GM23338 (cell line): ENCODE results near the gene SLC28A1. TPM values are rescaled to one million over a fixed set of nuclear protein-coding genes. Genes with fewer than 3 reads are reported as not detected.

ENCODE experiments used
- ATAC-seq: fragments of 200-7000 bp; cut with Tn5 transposase; 3 replicates; pipeline ENCODE4 v1.9.1; 2020
- DNase-seq: peaks from one replicate; pipeline ENCODE4 v3.0.0-alpha.2; 2015; ENCODE audit warnings: low spot score
- H2AFZ ChIP-seq: fragments of 200-600 bp; sonication (generic); 2 replicates; pipeline ENCODE4 v1.8.0; 2016; ENCODE audit warnings: antibody characterized with exemption, mild to moderate bottlenecking, moderate library complexity
- H3F3A ChIP-seq: fragments of 200-600 bp; sonication (generic); replicated peaks from 2 replicates; pipeline ENCODE4 v1.8.0; 2017; ENCODE audit warnings: antibody characterized with exemption, mixed run types, low read depth
- H3K27ac ChIP-seq: fragments of 200-600 bp; sonication (generic); 2 replicates; pipeline ENCODE4 v1.6.1; 2016; ENCODE audit warnings: low read depth
- H3K27me3 ChIP-seq: fragments of 200-600 bp; sonication (generic); 2 replicates; pipeline ENCODE4 v1.8.0; 2016; ENCODE audit warnings: mild to moderate bottlenecking, mixed run types, moderate library complexity; ENCODE audit not compliant: insufficient read depth
- H3K36me3 ChIP-seq: fragments of 200-600 bp; sonication (generic); 2 replicates; pipeline ENCODE4 v1.8.0; 2016; ENCODE audit warnings: mild to moderate bottlenecking; ENCODE audit not compliant: insufficient read depth
- H3K4me1 ChIP-seq: fragments of 200-600 bp; sonication (generic); 2 replicates; pipeline ENCODE4 v1.8.0; 2016; ENCODE audit warnings: mild to moderate bottlenecking, moderate library complexity; ENCODE audit not compliant: insufficient read depth
- H3K4me2 ChIP-seq: fragments of 200-600 bp; sonication (generic); 2 replicates; pipeline ENCODE4 v1.7.1; 2017; ENCODE audit warnings: mixed run types
- H3K4me3 ChIP-seq: fragments of 200-600 bp; sonication (generic); 2 replicates; pipeline ENCODE4 v1.6.1; 2016; ENCODE audit warnings: mixed run types
- H3K79me2 ChIP-seq: fragments of 200-600 bp; sonication (generic); replicated peaks from 2 replicates; pipeline ENCODE4 v1.8.0; 2017; ENCODE audit warnings: mild to moderate bottlenecking; ENCODE audit not compliant: insufficient read depth
- H3K9me2 ChIP-seq: fragments of 200-600 bp; sonication (generic); 2 replicates; pipeline ENCODE4 v1.8.0; 2017; ENCODE audit not compliant: insufficient read depth
- H4K20me1 ChIP-seq: fragments of 200-600 bp; sonication (generic); replicated peaks from 2 replicates; pipeline ENCODE4 v1.8.0; 2017; ENCODE audit warnings: mild to moderate bottlenecking; ENCODE audit not compliant: insufficient read depth
- H3K27ac Mint-ChIP-seq: 2 replicates; pipeline ENCODE4 v1.8.0; 2020; ENCODE audit warnings: inconsistent platforms, mild to moderate bottlenecking, moderate library complexity, mixed read lengths
- H3K27me3 Mint-ChIP-seq: 3 replicates; pipeline ENCODE4 v1.8.0; 2022; ENCODE audit warnings: low read depth, mild to moderate bottlenecking, moderate library complexity, mixed read lengths, inconsistent platforms; ENCODE audit not compliant: insufficient read depth, poor library complexity
- H3K36me3 Mint-ChIP-seq: 3 replicates; pipeline ENCODE4 v1.8.0; 2021; ENCODE audit warnings: low read depth, mild to moderate bottlenecking, inconsistent platforms, moderate library complexity, mixed read lengths
- H3K4me1 Mint-ChIP-seq: 3 replicates; pipeline ENCODE4 v1.8.0; 2020; ENCODE audit warnings: mild to moderate bottlenecking, inconsistent platforms, mixed read lengths
- H3K4me3 Mint-ChIP-seq: 3 replicates; pipeline ENCODE4 v1.8.0; 2021; ENCODE audit warnings: moderate library complexity, mild to moderate bottlenecking, inconsistent platforms, mixed read lengths
- H3K9me3 Mint-ChIP-seq: 3 replicates; pipeline ENCODE4 v1.8.0; 2020; ENCODE audit warnings: moderate library complexity, mild to moderate bottlenecking, inconsistent platforms, mixed read lengths
- CREB1 ChIP-seq: fragments of 250-450 bp; sonication (Bioruptor Pico); IDR thresholded peaks from 2 replicates; pipeline ENCODE4 v1.5.0; 2020; ENCODE audit warnings: low read depth, mild to moderate bottlenecking, moderate library complexity
- CTCF ChIP-seq, 2 experiments: fragments of 200-600 bp in 1 of 2; sonication (generic) in 1 of 2; conservative IDR thresholded peaks; 2 replicates each; pipeline versions ENCODE4 v1.5.1 to v1.6.1; 2016 to 2017; ENCODE audit warnings: antibody characterized with exemption in 2 of 2, low read depth in 2 of 2, mild to moderate bottlenecking in 2 of 2, moderate library complexity in 1 of 2
- EZH2 ChIP-seq: fragments of 200-600 bp; sonication (generic); IDR thresholded peaks from one replicate; pipeline ENCODE4 v1.8.0; 2017; ENCODE audit warnings: antibody characterized with exemption, mild to moderate bottlenecking, low read depth; ENCODE audit not compliant: unreplicated experiment
- EZH2phosphoT487 ChIP-seq: fragments of 200-600 bp; sonication (generic); IDR thresholded peaks from one replicate; pipeline ENCODE4 v1.8.1; 2018; ENCODE audit warnings: antibody characterized with exemption; ENCODE audit not compliant: unreplicated experiment
- JUNB ChIP-seq: IDR thresholded peaks from one replicate; pipeline ENCODE4 v1.6.1; 2016; ENCODE audit warnings: antibody characterized with exemption; ENCODE audit not compliant: unreplicated experiment
- POLR2AphosphoS5 ChIP-seq: IDR thresholded peaks from 2 replicates; pipeline ENCODE4 v1.6.1; 2016; ENCODE audit warnings: antibody characterized with exemption, low read depth
- REST ChIP-seq: IDR thresholded peaks from one replicate; pipeline ENCODE4 v1.6.1; 2018; ENCODE audit warnings: antibody characterized with exemption; ENCODE audit not compliant: unreplicated experiment
- STAT1 ChIP-seq: IDR thresholded peaks from one replicate; pipeline ENCODE4 v1.6.1; 2016; ENCODE audit warnings: antibody characterized with exemption; ENCODE audit not compliant: unreplicated experiment
- ZNF114 ChIP-seq: fragments of 250-450 bp; sonication (Bioruptor Pico); IDR thresholded peaks from 2 replicates; pipeline ENCODE4 v1.5.0; 2020; ENCODE audit warnings: mild to moderate bottlenecking, moderate library complexity
- ZNF331 ChIP-seq: fragments of 250-450 bp; sonication (Bioruptor Pico); IDR thresholded peaks from 2 replicates; pipeline ENCODE4 v1.5.0; 2020; ENCODE audit warnings: low read depth, mild to moderate bottlenecking, moderate library complexity
- ZNF462 ChIP-seq: fragments of 250-450 bp; sonication (Bioruptor Pico); IDR thresholded peaks from 2 replicates; pipeline ENCODE4 v1.5.0; 2020; ENCODE audit warnings: mild to moderate bottlenecking, moderate library complexity
- polyA plus RNA-seq: library from polyadenylated mRNA; unstranded; fragments of >200 nt; fragmentation: Nextera tagmentation; extraction: Ambion mirVana; gene quantifications from 2 replicates; pipeline ENCODE4 v1.2.1, GENCODE V29; 2016
- total RNA-seq: library from RNA; depleted of rRNA; stranded (reverse); fragments of >200 nt; shearing (Covaris generic); gene quantifications from 2 replicates; pipeline ENCODE4 v1.2.3, GENCODE V29; 2014

The SLC28A1 gene
- total and polyA plus RNA-seq, 2 experiments from 2014 or later = not detected

GRCh38 chr15:84976746-84977345 lies 92.4 kb downstream of the SLC28A1 start:
- H3K27me3 ChIP-seq = peaks cover 36% of the 10 kb centered on the region
- Mint-ChIP-seq H3K27ac (no peak overlapping the region), H3K36me3 (no peaks in the 10 kb centered on the region; the same call in 2 of the 3 replicates), H3K27me3 (peaks cover 33% of the 10 kb centered on the region), H3K4me3 (no peak overlapping the region), H3K9me3 (no peaks in the 10 kb centered on the region; the same call in 2 of the 3 replicates), H3K4me1 (peaks cover 25% of the 10 kb centered on the region)
- ATAC-seq = no peak
- H2AFZ ChIP-seq = no peak overlapping the region
- no peaks in the 10 kb centered on the region for H4K20me1 ChIP-seq
- H3K4me2 ChIP-seq = no peak overlapping the region
- no peaks in the 10 kb centered on the region for H3K9me2 ChIP-seq
- no peak for TF ChIP-seq REST
- no peak for TF ChIP-seq STAT1
- no peak for TF ChIP-seq ZNF331 (CRISPR knock-in tag)
- no peak for TF ChIP-seq CTCF (conservative IDR thresholded peaks at IDR 0.05; ENCODE audit: low read depth in 2 of 2)
- TF ChIP-seq CREB1 = no peak
- no peak overlapping the region for H3K4me3 ChIP-seq
- no peaks in the 10 kb centered on the region for H3K79me2 ChIP-seq
- H3K36me3 ChIP-seq = no peaks in the 10 kb centered on the region
- H3K4me1 ChIP-seq = 0 out of 2 replicates have a peak, but pooled peaks cover 3% of the 10 kb centered on the region
- no peak overlapping the region for H3K27ac ChIP-seq
- H3F3A ChIP-seq = no peaks in the 10 kb centered on the region
- no peak for DNase-seq

GRCh38 chr15:84979651-84980050 lies 95.2 kb downstream of the SLC28A1 start:
- Histone ChIP-seq H3K4me1 (0 out of 2 replicates have a peak, but pooled peaks cover 8% of the 10 kb centered on the region), H3K36me3 (no peaks in the 10 kb centered on the region), H3K27me3 (peaks cover 65% of the 10 kb centered on the region), H3F3A (0 out of 2 replicates have a peak, but pooled peaks cover 3% of the 10 kb centered on the region), H3K4me3 (peak overlapping the region; percentile 90), H3K9me2 (no peaks in the 10 kb centered on the region), H4K20me1 (peaks cover 13% of the 10 kb centered on the region), H3K79me2 (peaks cover 11% of the 10 kb centered on the region), H3K27ac (no peak overlapping the region), H2AFZ (peak overlapping the region; percentile 86), H3K4me2 (peak overlapping the region; percentile 82)
- H3K27me3 Mint-ChIP-seq = peaks cover 51% of the 10 kb centered on the region
- H3K27ac Mint-ChIP-seq = no peak overlapping the region
- H3K36me3 Mint-ChIP-seq = no peaks in the 10 kb centered on the region; the same call in 2 of the 3 replicates
- no peaks in the 10 kb centered on the region; the same call in 2 of the 3 replicates for H3K9me3 Mint-ChIP-seq
- H3K4me3 Mint-ChIP-seq = peak overlapping the region; percentile 85
- DNase-seq (peak; percentile 74), ATAC-seq (peak; percentile 36)
- H3K4me1 Mint-ChIP-seq = peaks cover 22% of the 10 kb centered on the region
- TF ChIP-seq EZH2phosphoT487 (no peak), ZNF462 (no peak), ZNF114 (CRISPR knock-in tag) (no peak), POLR2AphosphoS5 (no peak), EZH2 (no peak), JUNB (no peak)
